T47D (cell line): ENCODE measurements around the gene ARHGEF37.

Source experiments
- DNase-seq, 2 experiments: peaks; one replicate each; pipeline versions ENCODE4 v3.0.0 to v3.0.0-alpha.2; 2011 to 2012; ENCODE audit warnings: low read depth in 1 of 2, low spot score in 1 of 2
- JUND ChIP-seq: IDR thresholded peaks from 2 replicates; pipeline ENCODE4 v1.6.1; 2012; ENCODE audit warnings: low read depth
- in situ Hi-C: cut with HindIII; loops from 2 replicates; pipeline ENCODE4 v1.10.0; 2016; ENCODE audit warnings: low sequenced_read_pairs, low pct_unique_long_range_greater_than_20kb

ARHGEF37 gene

GRCh38 chr5:149610589-149611255 is 29.4 kb downstream of the ARHGEF37 start:
- in situ Hi-C loops = no loop called here
- no peak for DNase-seq
- no peak for TF ChIP-seq JUND

GRCh38 chr5:149611326-149611725 is 30.0 kb downstream of the ARHGEF37 start:
- DNase-seq = no peak
- in situ Hi-C loops = no loop called here

GRCh38 chr5:149614034-149614907 is 33.0 kb downstream of the ARHGEF37 start:
- in situ Hi-C loops = no loop called here
- DNase-seq = peak in 1 of 2 experiments; percentile 72
- no peak for TF ChIP-seq JUND

More at GRCh38 chr5:149611326-149611725, 30.0 kb downstream of the ARHGEF37 start:
- TF ChIP-seq JUND = no peak

- no peak for DNase-seq
- no peak for TF ChIP-seq JUND
- in situ Hi-C loops = no loop called here
Observed at GRCh38 chr5:149615976-149616375, 34.7 kb downstream of the ARHGEF37 start.

- in situ Hi-C loops = no loop called here
- TF ChIP-seq JUND = no peak
- no peak for DNase-seq
Observed at GRCh38 chr5:149616727-149617285, 35.5 kb downstream of the ARHGEF37 start.

GRCh38 chr5:149617760-149618306 is 36.5 kb downstream of the ARHGEF37 start:
- in situ Hi-C loops = no loop called here
- no peak for TF ChIP-seq JUND
- DNase-seq = no peak

GRCh38 chr5:149618581-149619248 is 37.4 kb downstream of the ARHGEF37 start:
- no peak for TF ChIP-seq JUND

GRCh38 chr5:149621415-149622098 is 40.3 kb downstream of the ARHGEF37 start:
- in situ Hi-C loops = no loop called here
- TF ChIP-seq JUND = no peak
- DNase-seq = no peak

More at GRCh38 chr5:149618581-149619248, 37.4 kb downstream of the ARHGEF37 start:
- peak; percentile 59 to 81 for DNase-seq
- in situ Hi-C loops = no loop called here

- in situ Hi-C loops = no loop called here
- no peak for TF ChIP-seq JUND
- DNase-seq = no peak
Observed at GRCh38 chr5:149622466-149622865, 41.2 kb downstream of the ARHGEF37 start.

- TF ChIP-seq JUND = no peak
- in situ Hi-C loops = no loop called here
- DNase-seq = no peak
Observed at GRCh38 chr5:149623473-149623872, 42.2 kb downstream of the ARHGEF37 start.

GRCh38 chr5:149627070-149627469 is 45.8 kb downstream of the ARHGEF37 start:
- in situ Hi-C loops = no loop called here
- no peak for TF ChIP-seq JUND
- DNase-seq = no peak

- no peak for DNase-seq
- no peak for TF ChIP-seq JUND
- in situ Hi-C loops = no loop called here
Observed at GRCh38 chr5:149628221-149628620, 46.9 kb downstream of the ARHGEF37 start.
